GM23338 (cell line): ENCODE results near the gene KLHL41.

Source experiments
- CREB1 ChIP-seq: fragments of 250-450 bp; sonication (Bioruptor Pico); IDR thresholded peaks from 2 replicates; pipeline ENCODE4 v1.5.0; 2020; ENCODE audit warnings: low read depth, mild to moderate bottlenecking, moderate library complexity
- CTCF ChIP-seq, 2 experiments: fragments of 200-600 bp in 1 of 2; sonication (generic) in 1 of 2; conservative IDR thresholded peaks; 2 replicates each; pipeline versions ENCODE4 v1.5.1 to v1.6.1; 2016 to 2017; ENCODE audit warnings: antibody characterized with exemption in 2 of 2, low read depth in 2 of 2, mild to moderate bottlenecking in 2 of 2, moderate library complexity in 1 of 2
- EZH2 ChIP-seq: fragments of 200-600 bp; sonication (generic); IDR thresholded peaks from one replicate; pipeline ENCODE4 v1.8.0; 2017; ENCODE audit warnings: antibody characterized with exemption, mild to moderate bottlenecking, low read depth; ENCODE audit not compliant: unreplicated experiment
- EZH2phosphoT487 ChIP-seq: fragments of 200-600 bp; sonication (generic); IDR thresholded peaks from one replicate; pipeline ENCODE4 v1.8.1; 2018; ENCODE audit warnings: antibody characterized with exemption; ENCODE audit not compliant: unreplicated experiment
- POLR2AphosphoS5 ChIP-seq: IDR thresholded peaks from 2 replicates; pipeline ENCODE4 v1.6.1; 2016; ENCODE audit warnings: antibody characterized with exemption, low read depth
- ZNF331 ChIP-seq: fragments of 250-450 bp; sonication (Bioruptor Pico); IDR thresholded peaks from 2 replicates; pipeline ENCODE4 v1.5.0; 2020; ENCODE audit warnings: low read depth, mild to moderate bottlenecking, moderate library complexity
- TF ChIP-seq, protein P1 (sequence below): IDR thresholded peaks from one replicate; pipeline ENCODE4 v1.6.1; 2018; ENCODE audit warnings: antibody characterized with exemption; ENCODE audit not compliant: unreplicated experiment
- TF ChIP-seq, protein P2 (sequence below): IDR thresholded peaks from 2 replicates; pipeline ENCODE4 v1.6.1; 2016; ENCODE audit warnings: antibody characterized with exemption

DNA sequence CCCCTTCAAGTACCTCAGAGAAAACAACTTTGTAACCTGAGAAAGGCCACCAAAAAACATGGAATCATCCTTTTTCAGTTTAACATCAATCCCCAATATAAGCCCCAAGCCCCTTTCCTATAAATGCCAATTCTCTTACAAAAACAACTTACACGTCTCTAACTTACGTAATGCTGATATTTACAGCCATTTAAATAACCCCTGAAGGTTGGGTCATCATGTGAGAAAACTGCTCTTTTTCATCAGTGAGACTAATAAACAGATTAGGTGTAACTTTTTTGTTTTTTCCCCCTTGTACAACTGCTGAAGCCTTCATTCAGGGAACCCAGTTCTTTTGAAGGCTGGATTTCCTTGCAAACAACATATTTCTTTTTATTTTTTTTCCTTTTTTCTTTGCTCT, 60.4 kb downstream of the KLHL41 start:
- no peak for TF ChIP-seq CTCF (conservative IDR thresholded peaks at IDR 0.05; ENCODE audit: low read depth in 2 of 2)
- no peak for TF ChIP-seq EZH2
- TF ChIP-seq POLR2AphosphoS5, result no peak
- no peak for TF ChIP-seq EZH2phosphoT487
- TF ChIP-seq, protein P1, sequence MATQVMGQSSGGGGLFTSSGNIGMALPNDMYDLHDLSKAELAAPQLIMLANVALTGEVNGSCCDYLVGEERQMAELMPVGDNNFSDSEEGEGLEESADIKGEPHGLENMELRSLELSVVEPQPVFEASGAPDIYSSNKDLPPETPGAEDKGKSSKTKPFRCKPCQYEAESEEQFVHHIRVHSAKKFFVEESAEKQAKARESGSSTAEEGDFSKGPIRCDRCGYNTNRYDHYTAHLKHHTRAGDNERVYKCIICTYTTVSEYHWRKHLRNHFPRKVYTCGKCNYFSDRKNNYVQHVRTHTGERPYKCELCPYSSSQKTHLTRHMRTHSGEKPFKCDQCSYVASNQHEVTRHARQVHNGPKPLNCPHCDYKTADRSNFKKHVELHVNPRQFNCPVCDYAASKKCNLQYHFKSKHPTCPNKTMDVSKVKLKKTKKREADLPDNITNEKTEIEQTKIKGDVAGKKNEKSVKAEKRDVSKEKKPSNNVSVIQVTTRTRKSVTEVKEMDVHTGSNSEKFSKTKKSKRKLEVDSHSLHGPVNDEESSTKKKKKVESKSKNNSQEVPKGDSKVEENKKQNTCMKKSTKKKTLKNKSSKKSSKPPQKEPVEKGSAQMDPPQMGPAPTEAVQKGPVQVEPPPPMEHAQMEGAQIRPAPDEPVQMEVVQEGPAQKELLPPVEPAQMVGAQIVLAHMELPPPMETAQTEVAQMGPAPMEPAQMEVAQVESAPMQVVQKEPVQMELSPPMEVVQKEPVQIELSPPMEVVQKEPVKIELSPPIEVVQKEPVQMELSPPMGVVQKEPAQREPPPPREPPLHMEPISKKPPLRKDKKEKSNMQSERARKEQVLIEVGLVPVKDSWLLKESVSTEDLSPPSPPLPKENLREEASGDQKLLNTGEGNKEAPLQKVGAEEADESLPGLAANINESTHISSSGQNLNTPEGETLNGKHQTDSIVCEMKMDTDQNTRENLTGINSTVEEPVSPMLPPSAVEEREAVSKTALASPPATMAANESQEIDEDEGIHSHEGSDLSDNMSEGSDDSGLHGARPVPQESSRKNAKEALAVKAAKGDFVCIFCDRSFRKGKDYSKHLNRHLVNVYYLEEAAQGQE, result no peak
- no peak for TF ChIP-seq ZNF331 (CRISPR knock-in tag)
- TF ChIP-seq CREB1 (CRISPR knock-in tag), result no peak
- TF ChIP-seq, protein P2, sequence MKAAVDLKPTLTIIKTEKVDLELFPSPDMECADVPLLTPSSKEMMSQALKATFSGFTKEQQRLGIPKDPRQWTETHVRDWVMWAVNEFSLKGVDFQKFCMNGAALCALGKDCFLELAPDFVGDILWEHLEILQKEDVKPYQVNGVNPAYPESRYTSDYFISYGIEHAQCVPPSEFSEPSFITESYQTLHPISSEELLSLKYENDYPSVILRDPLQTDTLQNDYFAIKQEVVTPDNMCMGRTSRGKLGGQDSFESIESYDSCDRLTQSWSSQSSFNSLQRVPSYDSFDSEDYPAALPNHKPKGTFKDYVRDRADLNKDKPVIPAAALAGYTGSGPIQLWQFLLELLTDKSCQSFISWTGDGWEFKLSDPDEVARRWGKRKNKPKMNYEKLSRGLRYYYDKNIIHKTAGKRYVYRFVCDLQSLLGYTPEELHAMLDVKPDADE, result no peak
